H1 (cell line): ENCODE measurements around the gene RALGAPA1. TPM values are rescaled to one million over a fixed set of nuclear protein-coding genes. Genes with fewer than 3 reads are reported as not detected.

ENCODE experiments used
- CHD1 ChIP-seq: IDR thresholded peaks from 2 replicates; pipeline ENCODE4 v1.6.1; 2012; ENCODE audit warnings: low read depth, low read length, improper control_type of control experiment
- CHD7 ChIP-seq: fragments of 300-600 bp; sonication (generic); IDR thresholded peaks from 2 replicates; pipeline ENCODE4 v1.7.1; 2012; ENCODE audit warnings: low read length, moderate library complexity, mild to moderate bottlenecking, inconsistent platforms; ENCODE audit not compliant: insufficient replicate concordance
- polyA plus RNA-seq, 7 experiments: library from polyadenylated mRNA; depleted of rRNA in 3 of 7; stranded (reverse) in 5 of 7; unstranded in 2 of 7; fragments of >200 nt in 5 of 7; fragments of 200-250 nt in 2 of 7; gene quantifications; 1 replicate in 5 of 7; 2 replicates in 1 of 7; 4 replicates in 1 of 7; pipeline versions ENCODE4 v1.2.1 to v1.2.3, GENCODE V29; 2011 to 2013; ENCODE audit warnings: missing spikeins in 2 of 7, mixed read lengths in 2 of 7
- total RNA-seq: library from RNA; stranded (reverse); fragmentation: NEBNext Ultra II Directional; extraction: Animal tissue kit (Norgen Biotek cat#: 25700); gene quantifications from 2 replicates; pipeline ENCODE4 v1.2.1, GENCODE V29; 2021

RALGAPA1 gene
- total and polyA plus RNA-seq, 2 of the 8 experiments (the other 6 are each of a cell fraction or from before 2014, with no cell fraction given): 4.2 to 26.7 TPM

- TF ChIP-seq CHD7 (no peak), CHD1 (no peak)
Measured at GRCh38 chr14:35594616-35595015, 214.5 kb downstream of the RALGAPA1 start (continued).
